ENCODE data around the gene RBMS2.

RBMS2 gene

GRCh38 chr12:56629459-56630179 lies 108.0 kb downstream of the RBMS2 start:
- Histone ChIP-seq H3K27me3 (no peaks in the 10 kb centered on the region), H3K9me3 (no peaks in the 10 kb centered on the region), H3K27ac (peak overlapping the region; percentile 95), H3K36me3 (peaks cover 8% of the 10 kb centered on the region), H3K4me3 (ENCODE audit: low read depth in 1 of 2, low read length in 1 of 2) (peak overlapping the region; percentile 97 to 99), H3K4me1 (ENCODE audit: control insufficient read depth in 1 of 2, insufficient read depth in 1 of 2, low read depth in 1 of 2, low read length in 1 of 2) (peaks cover 57 to 62% of the 10 kb centered on the region in 2 experiments)
- no peak for TF ChIP-seq CTCF (IDR thresholded peaks at IDR 0.05)

- peaks cover 60 to 62% of the 10 kb centered on the region in 2 experiments for H3K4me1 ChIP-seq (ENCODE audit: control insufficient read depth in 1 of 2, insufficient read depth in 1 of 2, low read depth in 1 of 2, low read length in 1 of 2)
- TF ChIP-seq CTCF (IDR thresholded peaks at IDR 0.05) = no peak
These were observed 108.6 kb downstream of the RBMS2 start, which contains the start of gene BAZ2A for GRCh38 chr12:56630180-56630632. TSS of gene BAZ2A (minus strand) at chr12:56630326. CDS start at chr12:56617530, 12,796 bp downstream.

GRCh38 chr12:56631790-56632700 lies 110.4 kb downstream of the RBMS2 start:
- Histone ChIP-seq H3K9me3 (no peaks in the 10 kb centered on the region), H3K27me3 (no peaks in the 10 kb centered on the region), H3K4me1 (ENCODE audit: control insufficient read depth in 1 of 2, insufficient read depth in 1 of 2, low read depth in 1 of 2, low read length in 1 of 2) (peaks cover 60 to 72% of the 10 kb centered on the region in 2 experiments), H3K4me3 (ENCODE audit: low read depth in 1 of 2, low read length in 1 of 2) (peak overlapping the region; percentile 67 to 92), H3K27ac (peak overlapping the region; percentile 95), H3K36me3 (no peaks in the 10 kb centered on the region)
- TF ChIP-seq CTCF (IDR thresholded peaks at IDR 0.05) = no peak

More at GRCh38 chr12:56630180-56630632, 108.6 kb downstream of the RBMS2 start, which contains the start of gene BAZ2A:
- peak within 1 kb of the TSS; percentile 95 for H3K27ac ChIP-seq
- peak within 1 kb of the TSS; percentile 97 to 99 for H3K4me3 ChIP-seq (ENCODE audit: low read depth in 1 of 2, low read length in 1 of 2)
- no peaks in the 10 kb centered on the region for H3K27me3 ChIP-seq
- H3K36me3 ChIP-seq = peaks cover 8% of the 10 kb centered on the region
- no peaks in the 10 kb centered on the region for H3K9me3 ChIP-seq

- Histone ChIP-seq H3K4me3 (ENCODE audit: low read depth in 1 of 2, low read length in 1 of 2) (peak overlapping the region; percentile 67 to 92), H3K27ac (peak overlapping the region; percentile 95)
- TF ChIP-seq CTCF (IDR thresholded peaks at IDR 0.05) = no peak
These were observed 111.3 kb downstream of the RBMS2 start for GRCh38 chr12:56632701-56633467.

More at GRCh38 chr12:56632701-56633467, 111.3 kb downstream of the RBMS2 start:
- Histone ChIP-seq H3K9me3 (no peaks in the 10 kb centered on the region), H3K27me3 (no peaks in the 10 kb centered on the region), H3K36me3 (peaks cover 4% of the 10 kb centered on the region), H3K4me1 (ENCODE audit: control insufficient read depth in 1 of 2, insufficient read depth in 1 of 2, low read depth in 1 of 2, low read length in 1 of 2) (peaks cover 65 to 79% of the 10 kb centered on the region in 2 experiments)
